HG03045 (cell line): ENCODE measurements around the gene CNOT11.
A peak's percentile ranks its signal among the peaks of the same experiment; 100 is the strongest.

Source experiments
- ATAC-seq: cut with Tn5 transposase; IDR thresholded peaks from one replicate; pipeline ENCODE4 v1.9.1; 2021; ENCODE audit warnings: mild to moderate bottlenecking, moderate library complexity; ENCODE audit not compliant: unreplicated experiment

Gene CNOT11

DNA sequence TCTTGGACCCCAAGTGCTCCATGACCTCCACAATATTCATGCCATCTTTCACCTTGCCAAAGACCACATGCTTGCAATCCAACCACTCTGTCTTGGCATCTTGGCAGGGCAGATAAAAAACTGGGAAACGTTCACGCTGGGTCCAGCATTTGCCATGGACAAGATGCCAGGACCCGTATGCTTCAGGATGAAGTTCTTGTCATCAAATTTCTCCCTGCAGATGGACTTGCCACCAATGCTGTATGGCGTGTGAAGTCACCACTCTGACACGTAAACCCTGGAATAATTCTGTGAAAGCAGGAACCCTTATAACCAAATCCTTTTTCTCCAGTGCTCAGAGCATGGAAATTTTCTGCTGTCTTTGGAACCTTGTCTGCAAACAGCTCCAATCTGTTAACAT lies 21.5 kb downstream of the CNOT11 start:
- ATAC-seq, result no peak

DNA sequence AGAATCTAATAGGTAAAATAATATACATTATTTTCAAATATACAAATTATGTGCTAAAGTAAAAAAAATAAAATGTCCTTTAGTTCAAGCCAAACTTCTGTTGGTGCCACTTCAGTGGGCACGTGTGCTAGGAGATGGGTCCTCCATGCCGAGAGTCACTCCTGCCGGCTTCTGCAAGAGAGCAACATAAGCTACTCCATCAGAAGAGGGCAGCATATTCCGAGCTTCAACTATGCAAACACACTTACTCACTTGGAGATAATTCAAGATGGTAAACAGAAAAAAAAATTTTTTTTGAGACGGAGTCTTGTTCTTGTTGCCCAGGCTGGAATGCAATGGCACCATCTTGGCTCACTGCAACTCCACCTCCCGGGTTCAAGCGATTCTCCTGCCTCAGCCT lies 24.4 kb downstream of the CNOT11 start:
- no peak for ATAC-seq

DNA sequence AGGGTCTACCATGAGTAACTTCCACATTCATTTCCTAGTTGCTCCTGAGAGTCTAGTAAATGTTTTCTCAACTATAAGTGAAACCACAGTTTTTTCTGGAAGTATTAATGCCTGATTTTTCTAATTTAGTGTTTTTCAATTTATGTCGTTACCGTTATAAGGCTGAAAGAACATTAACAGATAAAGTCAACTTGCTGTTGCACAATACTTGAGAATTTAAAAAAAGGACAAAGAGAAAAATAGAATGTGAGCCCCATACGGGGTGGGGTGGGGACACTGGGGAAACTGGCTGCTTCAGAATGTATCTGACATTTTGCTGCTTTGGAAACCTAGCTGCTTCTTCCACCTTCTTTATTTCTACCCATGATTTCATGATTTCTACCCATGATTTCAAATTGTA lies 26.2 kb downstream of the CNOT11 start:
- no peak for ATAC-seq

DNA sequence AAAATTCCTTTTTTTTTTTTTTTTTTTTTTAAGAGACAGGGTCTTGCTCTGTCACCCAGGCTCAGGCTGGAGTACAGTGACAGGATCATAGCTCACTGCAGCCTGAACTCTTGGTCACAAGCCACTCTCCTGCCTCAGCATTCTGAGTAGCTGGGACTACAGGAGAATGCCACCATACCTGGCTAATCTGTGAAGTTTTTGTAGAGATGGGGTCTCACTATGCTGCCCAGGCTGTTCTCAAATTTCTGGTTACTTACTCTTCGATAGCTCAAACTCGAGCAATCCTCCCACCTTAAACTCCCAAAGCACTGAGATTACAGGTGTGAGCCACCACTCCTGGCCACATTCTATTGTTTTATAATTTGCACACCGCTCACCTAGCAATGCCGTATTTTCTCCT lies 28.8 kb downstream of the CNOT11 start:
- no peak for ATAC-seq

DNA sequence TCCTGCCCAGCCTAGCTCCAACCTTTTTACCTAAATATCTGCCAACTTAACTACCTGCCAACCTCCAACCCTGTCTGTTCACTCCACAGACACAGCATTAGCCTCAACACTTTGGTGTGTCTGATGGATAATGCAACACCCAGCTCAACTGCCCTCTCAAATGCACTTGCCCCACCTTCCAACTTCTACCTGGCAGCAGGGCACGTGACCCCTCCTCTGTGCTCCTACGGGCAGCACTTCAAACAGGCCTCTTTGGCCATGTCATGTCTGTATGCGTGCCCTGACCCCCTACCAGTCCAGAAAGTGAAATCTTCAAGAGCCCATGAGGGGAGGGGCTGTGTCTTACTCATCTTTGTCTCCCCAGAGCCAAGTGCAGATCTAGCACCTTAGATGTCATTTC lies 30.3 kb downstream of the CNOT11 start:
- no peak for ATAC-seq

DNA sequence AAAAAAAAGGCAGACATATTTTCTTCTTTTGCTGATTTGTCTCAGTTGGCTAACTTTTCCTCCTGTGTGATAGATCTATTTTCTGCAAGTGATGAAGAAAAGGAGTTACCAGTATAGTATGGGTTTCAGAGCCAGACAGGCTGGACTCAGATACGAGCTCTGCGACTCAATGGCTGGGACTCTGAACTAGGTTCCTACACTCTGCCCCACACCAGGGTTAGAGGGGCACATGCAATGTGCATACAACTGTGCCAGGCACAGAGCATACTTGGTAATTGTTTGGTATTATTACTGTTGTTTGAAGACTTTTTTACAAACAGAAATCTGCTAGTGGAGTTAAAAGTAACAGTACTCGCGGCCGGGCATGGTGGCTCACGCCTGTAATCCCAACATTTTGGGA lies 34.0 kb downstream of the CNOT11 start:
- no peak for ATAC-seq

DNA sequence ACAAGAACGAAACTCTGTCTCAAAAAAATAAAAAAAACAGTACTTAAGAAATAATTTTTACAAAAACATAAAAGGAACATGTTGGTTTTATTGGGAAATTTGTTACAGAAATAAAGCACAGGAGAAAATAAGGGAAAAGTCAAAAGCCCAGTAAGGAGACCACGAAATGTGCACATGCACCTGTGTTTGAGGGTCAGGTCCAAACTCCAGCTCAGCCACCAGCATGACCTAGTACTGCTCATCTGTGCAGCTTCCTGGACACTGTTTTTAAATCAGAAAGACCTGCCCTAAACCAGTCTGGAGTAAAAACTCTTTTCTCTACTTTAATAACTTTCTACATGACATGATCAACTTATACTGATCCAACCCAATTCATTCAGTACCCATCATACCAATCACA lies 34.6 kb downstream of the CNOT11 start:
- no peak for ATAC-seq

DNA sequence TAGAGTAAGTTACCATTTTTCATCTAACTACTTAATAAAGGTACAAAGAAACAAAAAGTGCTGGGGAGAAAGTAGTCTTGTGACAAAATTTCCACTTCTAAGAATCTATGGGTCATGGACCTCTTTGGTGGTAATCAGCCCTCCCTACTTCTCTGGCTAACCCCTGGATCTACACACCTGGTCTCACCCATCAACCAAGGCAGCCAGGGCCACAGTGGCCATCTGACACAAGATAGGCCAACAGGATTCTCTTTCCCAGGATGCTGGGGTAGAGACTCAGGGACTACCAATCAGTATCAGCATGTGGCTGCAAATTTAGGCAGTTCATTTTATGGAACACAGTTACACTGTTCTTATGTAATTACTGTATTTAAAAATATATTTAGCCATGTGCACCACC lies 38.0 kb downstream of the CNOT11 start:
- no peak for ATAC-seq

DNA sequence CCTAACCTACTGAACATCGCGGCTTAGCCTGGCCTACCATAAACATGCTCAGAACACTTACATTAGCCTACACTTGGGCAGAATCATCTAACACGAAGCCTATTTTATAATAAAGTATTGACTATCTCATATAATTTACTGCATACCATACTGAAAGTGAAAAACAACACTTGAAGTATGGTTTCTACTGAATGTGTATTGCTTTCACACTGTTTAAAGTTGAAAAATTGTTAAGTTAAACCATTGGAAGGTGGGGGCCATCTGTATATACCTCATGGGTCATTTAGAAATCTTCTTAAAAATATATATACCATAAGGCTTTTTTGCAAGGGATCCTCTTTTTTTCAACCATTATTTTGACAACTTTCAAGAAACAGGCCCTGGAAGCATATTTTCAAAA lies 39.3 kb downstream of the CNOT11 start:
- no peak for ATAC-seq

DNA sequence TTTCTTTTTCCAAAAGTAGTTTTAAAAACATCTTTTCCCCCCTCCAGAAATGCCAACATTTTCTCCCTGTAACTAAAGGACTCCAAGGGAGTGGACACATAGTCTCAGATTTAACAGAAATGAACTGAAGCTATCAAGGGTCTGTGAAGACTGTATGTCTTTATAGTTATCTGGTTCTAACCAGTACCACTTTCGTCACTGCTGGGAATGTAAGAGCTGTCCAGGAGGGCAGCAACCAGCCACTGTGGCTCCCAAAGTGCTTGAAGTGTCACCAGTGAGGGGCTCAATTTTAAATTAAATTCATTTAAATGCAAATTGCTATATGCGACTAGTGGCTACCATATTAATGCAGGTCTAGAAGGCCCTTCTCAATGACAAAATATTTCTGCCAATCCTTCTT lies 40.9 kb downstream of the CNOT11 start:
- ATAC-seq, result no peak

DNA sequence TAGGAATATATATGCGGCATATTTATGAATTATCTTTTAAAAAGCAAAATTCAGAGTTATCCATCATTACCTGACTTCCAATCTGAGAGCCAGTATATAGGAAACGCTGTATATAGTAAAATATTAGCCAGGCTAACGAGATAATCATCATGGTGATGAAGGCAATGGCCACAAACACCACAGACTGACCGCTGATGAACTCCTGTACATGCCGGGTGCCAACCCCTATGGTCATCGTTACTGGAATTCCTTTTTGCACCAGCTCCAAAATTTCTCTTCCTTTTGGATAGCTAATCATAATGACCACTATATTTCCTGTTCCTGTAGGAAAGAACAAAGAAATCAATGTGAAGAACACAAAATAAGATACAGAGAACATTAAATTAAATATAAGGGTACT lies 42.2 kb downstream of the CNOT11 start:
- no peak for ATAC-seq

DNA sequence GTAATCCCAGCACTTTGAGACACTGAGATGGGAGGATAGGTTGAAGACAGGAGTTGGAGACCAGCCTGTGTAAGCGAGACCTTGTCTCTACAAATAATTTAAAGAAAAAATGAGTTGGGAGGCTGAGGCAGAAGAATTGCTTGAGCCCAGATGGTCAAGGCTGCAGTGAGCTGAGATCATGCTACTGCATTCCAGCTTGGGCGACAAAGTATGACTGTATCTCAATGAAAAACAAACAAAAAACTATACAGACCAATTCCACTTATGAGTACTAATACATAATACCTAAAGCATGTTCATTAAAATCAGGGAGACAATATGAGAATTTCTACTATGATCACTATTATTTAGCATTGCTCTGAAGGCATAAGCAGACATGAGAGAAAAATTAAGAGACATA lies 43.2 kb downstream of the CNOT11 start:
- ATAC-seq, result no peak

DNA sequence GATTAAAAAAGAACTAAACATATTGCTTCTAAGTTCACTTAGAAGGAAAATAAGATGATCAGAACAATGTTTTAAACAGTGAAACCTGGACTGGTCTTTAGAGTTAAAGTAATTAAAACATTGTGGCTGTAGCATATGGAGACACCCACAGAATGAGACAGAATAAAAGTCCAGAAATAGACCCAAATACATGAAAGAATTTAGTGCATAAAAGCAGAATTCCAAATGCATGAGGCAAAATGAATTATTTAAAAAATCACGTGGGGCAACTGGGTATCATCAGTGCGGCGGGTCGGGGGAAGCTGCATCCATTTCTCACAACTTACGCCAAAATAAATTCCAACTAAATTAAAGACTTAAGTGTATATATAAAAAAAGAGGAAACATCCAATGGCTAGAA lies 43.7 kb downstream of the CNOT11 start:
- ATAC-seq, result no peak

DNA sequence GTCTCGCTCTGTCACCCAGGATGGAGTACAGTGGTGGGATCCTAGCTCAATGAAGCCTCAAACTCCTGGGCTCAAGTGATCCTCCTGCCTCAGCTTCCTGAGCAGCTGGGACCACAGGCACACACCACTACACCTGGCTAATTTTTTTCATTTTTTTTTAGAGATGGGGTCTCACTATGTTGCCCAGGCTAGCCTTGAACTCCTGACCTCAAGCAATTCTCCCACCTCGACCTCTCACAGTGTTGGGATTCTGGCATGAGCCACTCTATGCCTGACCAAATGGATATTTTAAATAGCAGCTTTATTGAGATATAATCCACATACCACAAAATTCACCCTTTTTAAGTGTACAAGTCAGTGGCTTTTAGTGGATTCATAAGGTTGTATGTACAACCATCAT lies 44.7 kb downstream of the CNOT11 start:
- no peak for ATAC-seq

DNA sequence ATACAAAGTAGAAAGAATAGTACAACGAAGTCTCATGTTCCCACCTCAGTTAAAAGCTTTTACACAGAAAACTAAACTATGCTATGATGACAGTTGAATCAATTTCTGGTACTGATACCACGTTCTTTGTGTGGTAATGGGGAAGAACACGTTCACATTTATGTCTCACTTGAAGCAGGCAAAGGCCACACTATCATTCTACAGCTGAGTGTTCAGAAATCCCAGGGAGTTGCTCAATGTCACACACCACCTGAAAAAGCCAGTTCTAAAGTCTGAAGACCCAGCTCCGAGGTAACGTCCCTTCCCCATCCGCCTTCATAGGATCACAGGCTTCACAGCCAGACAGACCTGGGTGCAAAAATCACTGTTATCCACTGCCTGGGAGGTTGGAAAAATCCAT lies 46.9 kb downstream of the CNOT11 start:
- no peak for ATAC-seq

DNA sequence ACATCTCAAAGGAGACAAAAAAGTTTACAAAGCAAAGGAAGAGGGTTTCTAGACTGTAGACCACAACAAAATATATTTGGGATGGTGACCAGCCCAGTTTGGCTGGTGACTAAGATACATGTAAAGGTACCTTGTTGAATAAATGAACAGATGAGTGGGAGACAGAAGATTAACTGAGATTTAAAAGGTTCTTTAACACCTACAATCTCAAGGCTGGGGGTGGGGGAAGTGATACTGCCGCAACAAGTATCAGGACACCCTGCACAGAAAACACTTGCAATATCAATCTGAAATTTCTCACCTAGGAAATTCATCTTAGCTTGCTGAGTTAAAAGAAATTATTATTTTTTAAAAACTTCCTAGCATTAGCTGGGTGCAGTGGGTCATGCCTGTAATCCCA lies 47.5 kb downstream of the CNOT11 start:
- ATAC-seq, result no peak

DNA sequence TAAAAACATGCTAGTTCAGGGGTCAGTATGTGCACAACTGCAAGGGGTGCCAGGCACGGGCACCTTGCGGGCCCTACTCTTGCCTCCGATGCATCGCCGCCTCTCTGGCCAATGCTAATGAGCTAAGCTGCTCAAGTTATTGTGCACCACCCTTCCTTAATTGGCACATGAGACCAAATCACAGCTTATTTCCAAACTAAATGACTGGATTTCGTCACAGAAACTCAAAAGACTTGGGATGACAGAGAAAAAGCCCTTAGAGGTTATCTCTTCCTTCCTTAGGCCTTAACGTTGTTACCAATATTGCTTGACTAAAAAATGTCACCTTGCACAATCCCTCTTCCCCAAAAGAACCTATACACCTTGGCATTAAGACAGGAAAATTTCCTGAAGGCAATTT lies 48.1 kb downstream of the CNOT11 start:
- ATAC-seq, result no peak

DNA sequence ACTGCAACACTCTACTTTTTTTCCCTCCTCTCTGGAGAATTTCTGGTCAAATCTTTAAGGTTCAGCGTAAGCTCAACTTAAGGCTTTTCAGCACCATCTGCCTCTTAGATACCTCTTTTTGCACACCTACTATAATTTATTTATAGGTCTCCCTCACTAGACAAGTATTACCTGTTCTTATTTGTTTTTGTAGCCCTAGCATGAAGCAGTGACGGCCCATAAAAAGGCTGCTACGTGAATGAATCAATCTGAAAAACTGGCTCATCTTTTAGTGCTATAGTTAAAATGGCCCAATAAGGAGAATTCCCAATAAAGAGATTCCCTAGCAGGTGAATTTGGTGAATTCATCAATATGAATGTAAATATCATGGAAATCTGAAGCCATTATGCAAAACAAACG lies 49.3 kb downstream of the CNOT11 start:
- ATAC-seq, result no peak

DNA sequence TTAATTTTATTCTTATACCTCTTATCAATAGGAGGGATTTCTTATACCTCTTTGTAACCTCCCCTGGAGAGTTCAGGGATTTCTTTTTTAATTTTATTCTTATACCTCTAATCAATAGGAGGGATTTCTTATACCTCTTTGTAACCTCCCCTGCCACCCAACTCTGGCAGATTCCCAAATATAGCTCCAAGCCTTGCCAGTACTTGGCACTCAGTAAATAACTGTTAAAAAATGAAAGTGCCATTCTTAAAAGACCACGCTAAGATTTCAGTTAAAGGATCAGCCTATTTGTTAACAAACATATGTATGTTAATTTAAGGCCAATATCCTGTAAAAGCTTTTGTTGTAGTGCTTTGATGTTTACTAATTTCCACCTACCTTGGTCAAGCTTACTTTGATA lies 51.0 kb downstream of the CNOT11 start:
- no peak for ATAC-seq

DNA sequence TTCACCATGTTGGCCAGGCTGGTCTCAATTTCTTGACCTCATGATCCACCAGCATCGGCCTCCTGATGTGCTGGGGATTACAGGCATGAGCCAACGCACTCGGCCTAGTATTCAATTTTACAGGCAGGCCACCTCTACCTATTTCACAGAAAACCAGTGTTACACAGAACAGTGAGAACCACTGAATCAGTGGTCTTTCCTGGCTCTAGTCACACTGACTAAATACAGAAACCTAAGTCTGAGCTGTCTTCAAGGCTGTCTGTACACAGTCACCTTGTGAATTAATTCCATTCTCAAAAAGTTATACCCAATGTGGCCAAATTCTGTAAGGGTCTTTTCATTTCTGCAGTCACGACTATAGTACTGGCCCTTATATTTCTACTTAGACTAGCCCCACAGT lies 52.3 kb downstream of the CNOT11 start:
- no peak for ATAC-seq

DNA sequence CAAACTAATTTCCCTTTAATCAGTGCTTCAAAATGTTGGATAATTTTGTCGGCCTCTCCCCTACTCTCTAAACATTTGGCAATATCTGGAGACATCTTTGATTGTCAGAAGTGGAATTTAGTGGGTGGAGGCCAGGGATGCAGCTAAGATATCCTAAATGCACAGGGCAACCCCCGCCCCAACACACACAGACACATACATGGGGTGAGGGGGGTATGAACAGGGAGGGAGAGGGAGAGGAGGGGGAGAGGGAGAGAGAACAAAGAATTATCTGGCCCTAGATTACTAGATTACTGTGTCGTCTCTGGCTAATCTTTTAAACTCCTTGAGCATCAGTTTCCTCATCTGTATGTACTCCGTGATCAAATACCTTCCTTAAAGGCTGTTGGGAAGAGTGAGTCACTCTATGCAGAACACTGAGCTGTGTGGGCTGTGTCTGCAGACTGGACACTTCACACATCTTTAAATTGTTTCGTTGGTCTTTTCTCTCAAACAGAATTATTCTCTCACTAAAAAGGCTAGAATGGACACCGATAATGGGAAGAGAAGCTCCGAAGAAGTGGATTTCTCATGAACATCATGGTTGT lies 52.9 kb downstream of the CNOT11 start:
- ATAC-seq, result no peak

DNA sequence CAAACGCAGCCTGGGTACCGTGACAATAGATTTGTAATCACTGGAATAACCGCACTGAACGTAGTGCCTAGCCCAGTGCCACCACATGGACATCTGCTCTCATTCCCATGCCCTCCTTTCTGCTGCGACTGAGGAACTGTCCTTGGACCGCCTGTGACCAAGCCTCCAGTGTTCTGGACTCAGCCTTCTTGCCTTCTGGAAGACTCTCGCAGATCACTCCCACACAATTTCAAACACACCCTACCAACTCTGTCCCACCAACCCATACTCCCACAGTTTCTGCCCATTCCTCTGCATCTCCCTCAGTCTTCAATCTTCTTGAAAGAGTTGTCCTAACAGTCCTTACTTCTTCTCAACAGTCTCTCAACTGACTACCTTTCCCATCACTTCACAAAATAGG lies 53.7 kb downstream of the CNOT11 start:
- ATAC-seq, result peak; percentile 5

DNA sequence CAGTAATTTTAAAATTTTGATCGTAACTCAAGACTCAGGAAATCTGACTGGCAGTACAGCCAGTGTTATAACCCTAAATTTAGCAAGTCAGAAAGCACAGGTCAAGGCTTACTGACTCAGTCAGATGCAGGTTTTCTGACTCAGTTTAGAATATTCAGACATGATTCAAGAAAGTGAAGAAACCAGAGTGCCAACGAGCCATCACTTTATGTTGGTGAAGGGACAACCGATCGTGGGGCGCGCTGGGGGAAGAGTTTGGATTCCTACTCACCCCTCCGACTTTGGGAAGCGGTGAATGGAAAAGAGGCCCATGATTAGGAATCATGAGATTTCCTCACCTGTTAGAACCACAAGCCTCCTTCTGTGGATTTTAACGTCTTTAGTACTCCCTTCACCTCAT lies 54.8 kb downstream of the CNOT11 start:
- ATAC-seq, result no peak

DNA sequence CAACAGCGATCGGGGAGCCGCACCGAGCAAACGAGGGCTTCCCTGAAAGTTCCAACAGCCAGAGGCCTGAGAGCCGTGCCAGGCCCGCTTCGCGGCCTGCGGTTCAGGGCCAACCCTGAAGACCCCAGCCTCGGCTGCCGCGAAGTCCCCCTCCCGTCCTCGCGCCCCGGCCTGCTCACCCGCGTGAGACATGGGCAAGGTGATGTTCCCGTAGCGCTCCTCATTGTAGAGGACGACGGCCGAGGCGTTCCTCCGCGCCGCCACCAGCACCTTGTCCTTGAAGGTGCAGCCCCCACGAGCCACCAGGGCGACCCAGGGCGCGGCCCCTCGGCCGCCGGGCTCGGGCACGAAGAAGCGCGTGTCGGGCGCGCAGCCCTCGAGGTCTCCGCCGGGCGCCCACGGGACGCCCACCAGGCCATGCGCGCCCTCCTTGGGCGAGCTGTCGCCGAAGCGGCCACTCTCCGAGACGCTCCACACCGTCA lies 55.3 kb downstream of the CNOT11 start:
- ATAC-seq, result peak; percentile 19
